ENCODE results near the gene PLA2G2D. TPM values are rescaled to one million over a fixed set of nuclear protein-coding genes. Genes with fewer than 3 reads are reported as not detected.

Gene PLA2G2D
- total and polyA plus RNA-seq, 4 donors: 0.06 to 0.14 (median 0.08) TPM; not detected in 1

GRCh38 chr1:20158358-20159070, 39.2 kb upstream of the PLA2G2D start:
- H3K36me3 ChIP-seq (ENCODE audit: control insufficient read depth in 4 of 4, insufficient read depth in 3 of 4, low read depth in 1 of 4, low read length in 3 of 4): no peaks in the 10 kb centered on the region
- 91% methylated on average over 7 of the region's 7 CpGs for WGBS
- H3K27me3 ChIP-seq (ENCODE audit: control insufficient read depth in 4 of 4, insufficient read depth in 4 of 4, low read length in 3 of 4): no peaks in the 10 kb centered on the region
- H3K4me3 ChIP-seq (ENCODE audit: low read depth in 1 of 3, low read length in 3 of 3): no peak overlapping the region
- no peak for TF ChIP-seq YY1 (IDR thresholded peaks at IDR 0.05)
- no peak for TF ChIP-seq CTCF (IDR thresholded peaks at IDR 0.05; ENCODE audit: low read depth, low read length, missing input control)
- TF ChIP-seq, protein P1, sequence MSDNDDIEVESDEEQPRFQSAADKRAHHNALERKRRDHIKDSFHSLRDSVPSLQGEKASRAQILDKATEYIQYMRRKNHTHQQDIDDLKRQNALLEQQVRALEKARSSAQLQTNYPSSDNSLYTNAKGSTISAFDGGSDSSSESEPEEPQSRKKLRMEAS (IDR thresholded peaks at IDR 0.05): no peak
- no peak for TF ChIP-seq HNF4G (IDR thresholded peaks at IDR 0.05)
- no peak for TF ChIP-seq ZBTB33 (IDR thresholded peaks at IDR 0.05)
- H3K4me1 ChIP-seq (ENCODE audit: control insufficient read depth in 4 of 4, insufficient read depth in 4 of 4, low read length in 3 of 4): peaks cover 2 to 16% (median 5%) of the 10 kb centered on the region in 4 donors
- DNase-seq (ENCODE audit: low spot score): no peak
- no peak overlapping the region for H3K27ac ChIP-seq (ENCODE audit: low read depth in 1 of 2, low read length in 2 of 2)
- peaks cover 0 to 12% (median under 1%) of the 10 kb centered on the region in 4 donors for H3K9me3 ChIP-seq (ENCODE audit: control insufficient read depth in 4 of 4, low read length in 3 of 4)
- H3K9ac ChIP-seq (ENCODE audit: low read depth in 1 of 2, low read length in 2 of 2): no peak overlapping the region

- H3K27ac ChIP-seq (ENCODE audit: low read depth in 1 of 2, low read length in 2 of 2): peak overlapping the region; percentile 69 to 86
- no peak for DNase-seq (ENCODE audit: low spot score)
- H3K27me3 ChIP-seq (ENCODE audit: control insufficient read depth in 4 of 4, insufficient read depth in 4 of 4, low read length in 3 of 4): no peaks in the 10 kb centered on the region
Measured at GRCh38 chr1:20154301-20154831, 35.0 kb upstream of the PLA2G2D start.

GRCh38 chr1:20153000-20153418, 33.7 kb upstream of the PLA2G2D start:
- no peak for DNase-seq (ENCODE audit: low spot score)
- Histone ChIP-seq H3K9me3 (ENCODE audit: control insufficient read depth in 4 of 4, low read length in 3 of 4) (no peaks in the 10 kb centered on the region), H3K4me1 (ENCODE audit: control insufficient read depth in 4 of 4, insufficient read depth in 4 of 4, low read length in 3 of 4) (peaks cover 9 to 33% (median 20%) of the 10 kb centered on the region in 4 donors), H3K36me3 (ENCODE audit: control insufficient read depth in 4 of 4, insufficient read depth in 3 of 4, low read depth in 1 of 4, low read length in 3 of 4) (no peaks in the 10 kb centered on the region), H3K4me3 (ENCODE audit: low read depth in 1 of 3, low read length in 3 of 3) (no peak overlapping the region), H3K27ac (ENCODE audit: low read depth in 1 of 2, low read length in 2 of 2) (peak overlapping the region; percentile 65 to 86), H3K9ac (ENCODE audit: low read depth in 1 of 2, low read length in 2 of 2) (peak overlapping the region in 1 of 2 donors; percentile 21), H3K27me3 (ENCODE audit: control insufficient read depth in 4 of 4, insufficient read depth in 4 of 4, low read length in 3 of 4) (no peaks in the 10 kb centered on the region)
- WGBS: 20% methylated on average over 6 of the region's 6 CpGs
- peak in 1 of 2 donors; percentile 25 for TF ChIP-seq RXRA (IDR thresholded peaks at IDR 0.05)
- TF ChIP-seq HNF4A (conservative IDR thresholded peaks at IDR 0.05): no peak

More at GRCh38 chr1:20154301-20154831, 35.0 kb upstream of the PLA2G2D start:
- 35% methylated on average over 18 of the region's 18 CpGs for WGBS
- Histone ChIP-seq H3K4me3 (ENCODE audit: low read depth in 1 of 3, low read length in 3 of 3) (peak overlapping the region in 2 of 3 donors; percentile 24 to 30), H3K36me3 (ENCODE audit: control insufficient read depth in 4 of 4, insufficient read depth in 3 of 4, low read depth in 1 of 4, low read length in 3 of 4) (no peaks in the 10 kb centered on the region), H3K4me1 (ENCODE audit: control insufficient read depth in 4 of 4, insufficient read depth in 4 of 4, low read length in 3 of 4) (peaks cover 9 to 33% (median 20%) of the 10 kb centered on the region in 4 donors), H3K9ac (ENCODE audit: low read depth in 1 of 2, low read length in 2 of 2) (peak overlapping the region in 1 of 2 donors; percentile 42), H3K9me3 (ENCODE audit: control insufficient read depth in 4 of 4, low read length in 3 of 4) (no peaks in the 10 kb centered on the region)
- TF ChIP-seq HNF4G (IDR thresholded peaks at IDR 0.05) (no peak), FOXA1 (IDR thresholded peaks at IDR 0.05) (no peak), RAD21 (IDR thresholded peaks at IDR 0.05) (peak in 1 of 2 donors; percentile 42), HNF4A (conservative IDR thresholded peaks at IDR 0.05) (peak; percentile 65 to 70), NR2F2 (IDR thresholded peaks at IDR 0.05) (peak; percentile 58), RXRA (IDR thresholded peaks at IDR 0.05) (peak; percentile 53 to 61), SP1 (IDR thresholded peaks at IDR 0.05) (peak; percentile 73), YY1 (IDR thresholded peaks at IDR 0.05) (peak; percentile 30)
- TF ChIP-seq, protein P2, sequence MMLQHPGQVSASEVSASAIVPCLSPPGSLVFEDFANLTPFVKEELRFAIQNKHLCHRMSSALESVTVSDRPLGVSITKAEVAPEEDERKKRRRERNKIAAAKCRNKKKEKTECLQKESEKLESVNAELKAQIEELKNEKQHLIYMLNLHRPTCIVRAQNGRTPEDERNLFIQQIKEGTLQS (IDR thresholded peaks at IDR 0.05): peak; percentile 9
- TF ChIP-seq, protein P1 (IDR thresholded peaks at IDR 0.05): no peak

Data from liver (tissue), 9 donors.